PC-3 (cell line): ENCODE measurements around the gene TMEM250.

Experiments used
- EZH2 ChIP-seq: fragments of 300-600 bp; sonication (generic); IDR thresholded peaks from one replicate; pipeline ENCODE4 v1.6.1; 2017; ENCODE audit warnings: antibody characterized with exemption, mild to moderate bottlenecking, low read length; ENCODE audit not compliant: unreplicated experiment
- EZH2phosphoT487 ChIP-seq: fragments of 300-600 bp; sonication (generic); IDR thresholded peaks from 2 replicates; pipeline ENCODE4 v1.6.1; 2018; ENCODE audit warnings: mild to moderate bottlenecking, antibody characterized with exemption, low read length, borderline replicate concordance
- TF ChIP-seq, protein P1 (sequence below): fragments of 300-600 bp; sonication (generic); conservative IDR thresholded peaks from 2 replicates; pipeline ENCODE4 v1.5.1; 2017; ENCODE audit warnings: antibody characterized with exemption, low read depth, mild to moderate bottlenecking, low read length

DNA sequence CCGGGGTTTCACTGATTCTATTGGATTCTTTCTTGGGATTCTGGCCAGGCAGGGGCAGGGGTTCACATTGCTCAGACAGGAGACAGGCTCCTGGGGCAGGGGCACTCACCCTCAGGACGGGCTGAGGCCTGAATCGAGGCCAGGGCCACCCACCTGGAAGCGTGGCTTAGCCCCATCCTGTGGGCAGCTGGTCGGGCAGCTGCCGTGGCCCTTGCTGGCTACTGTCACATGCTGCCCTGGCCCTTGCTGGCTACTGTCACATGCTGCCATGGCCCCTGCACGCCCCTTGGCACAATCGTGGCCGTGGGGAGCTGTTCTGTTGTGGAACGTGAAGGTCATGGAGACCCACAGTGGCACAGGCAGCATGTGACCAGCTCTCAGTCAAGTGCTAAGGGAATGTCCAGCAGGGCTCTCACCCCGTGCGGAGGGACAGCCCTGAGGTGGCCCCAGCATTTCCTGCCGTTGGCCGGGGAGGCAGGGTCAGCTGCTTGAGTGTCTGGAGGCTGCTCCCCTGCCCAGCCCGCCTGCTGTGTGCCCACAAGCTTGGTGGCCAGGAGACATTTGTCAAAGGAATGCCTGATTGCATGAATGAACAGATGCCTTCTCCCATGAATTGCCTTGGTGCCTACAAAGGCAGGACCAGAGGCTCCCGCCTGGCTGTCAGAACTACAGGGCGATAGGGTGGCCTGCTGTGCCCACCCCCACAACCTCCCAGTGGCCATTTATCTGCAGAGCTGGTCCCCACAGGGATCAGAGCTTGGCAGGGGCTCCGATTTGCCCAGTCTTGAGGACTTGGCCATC is 16.9 kb upstream of the TMEM250 start:
- TF ChIP-seq, protein P1, sequence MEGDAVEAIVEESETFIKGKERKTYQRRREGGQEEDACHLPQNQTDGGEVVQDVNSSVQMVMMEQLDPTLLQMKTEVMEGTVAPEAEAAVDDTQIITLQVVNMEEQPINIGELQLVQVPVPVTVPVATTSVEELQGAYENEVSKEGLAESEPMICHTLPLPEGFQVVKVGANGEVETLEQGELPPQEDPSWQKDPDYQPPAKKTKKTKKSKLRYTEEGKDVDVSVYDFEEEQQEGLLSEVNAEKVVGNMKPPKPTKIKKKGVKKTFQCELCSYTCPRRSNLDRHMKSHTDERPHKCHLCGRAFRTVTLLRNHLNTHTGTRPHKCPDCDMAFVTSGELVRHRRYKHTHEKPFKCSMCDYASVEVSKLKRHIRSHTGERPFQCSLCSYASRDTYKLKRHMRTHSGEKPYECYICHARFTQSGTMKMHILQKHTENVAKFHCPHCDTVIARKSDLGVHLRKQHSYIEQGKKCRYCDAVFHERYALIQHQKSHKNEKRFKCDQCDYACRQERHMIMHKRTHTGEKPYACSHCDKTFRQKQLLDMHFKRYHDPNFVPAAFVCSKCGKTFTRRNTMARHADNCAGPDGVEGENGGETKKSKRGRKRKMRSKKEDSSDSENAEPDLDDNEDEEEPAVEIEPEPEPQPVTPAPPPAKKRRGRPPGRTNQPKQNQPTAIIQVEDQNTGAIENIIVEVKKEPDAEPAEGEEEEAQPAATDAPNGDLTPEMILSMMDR: no peak
- TF ChIP-seq EZH2 (no peak), EZH2phosphoT487 (no peak)
